GM13977 (cell line): ENCODE results near the gene RPGRIP1L.
A peak's percentile ranks its signal among the peaks of the same experiment; 100 is the strongest.

ENCODE experiments used
- DNase-seq: peaks from one replicate; pipeline ENCODE4 v3.0.0; 2012; ENCODE audit warnings: low spot score
- in situ Hi-C: fragments of 300-500 bp; cut with MboI; formaldehyde crosslinking; loops from one replicate; pipeline ENCODE4 v1.12.0; 2022; ENCODE audit warnings: low sequenced_read_pairs, low pct_unique_long_range_greater_than_20kb, mixed read lengths, inconsistent platforms; ENCODE audit not compliant: unreplicated experiment
- TF ChIP-seq, protein P1 (sequence below): IDR thresholded peaks from 2 replicates; pipeline ENCODE4 v1.5.1; 2012; ENCODE audit warnings: mild to moderate bottlenecking, control low read depth; ENCODE audit not compliant: insufficient read depth; ENCODE audit errors: extremely low read depth, missing control alignments

The RPGRIP1L gene

DNA sequence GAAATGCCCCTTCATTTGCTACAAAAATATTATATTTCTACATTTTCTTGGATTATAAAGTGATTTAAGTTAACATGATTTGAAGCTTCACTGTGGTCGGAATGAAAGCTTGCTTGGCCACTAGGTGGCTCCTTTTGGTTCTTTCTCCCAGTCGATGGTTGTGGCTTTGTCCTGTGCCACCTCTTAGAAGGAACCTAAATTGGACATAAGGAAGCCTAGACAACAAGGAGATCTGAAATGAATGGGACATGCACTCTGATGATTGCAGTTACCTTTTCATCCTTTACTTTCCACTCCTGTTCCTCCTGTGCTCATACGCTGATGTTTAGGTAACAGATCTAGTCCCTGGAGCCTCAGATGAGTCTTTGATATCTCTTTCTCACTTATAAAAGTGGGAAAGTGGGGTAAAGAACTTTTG is 39.5 kb upstream of the RPGRIP1L start:
- TF ChIP-seq, protein P1, sequence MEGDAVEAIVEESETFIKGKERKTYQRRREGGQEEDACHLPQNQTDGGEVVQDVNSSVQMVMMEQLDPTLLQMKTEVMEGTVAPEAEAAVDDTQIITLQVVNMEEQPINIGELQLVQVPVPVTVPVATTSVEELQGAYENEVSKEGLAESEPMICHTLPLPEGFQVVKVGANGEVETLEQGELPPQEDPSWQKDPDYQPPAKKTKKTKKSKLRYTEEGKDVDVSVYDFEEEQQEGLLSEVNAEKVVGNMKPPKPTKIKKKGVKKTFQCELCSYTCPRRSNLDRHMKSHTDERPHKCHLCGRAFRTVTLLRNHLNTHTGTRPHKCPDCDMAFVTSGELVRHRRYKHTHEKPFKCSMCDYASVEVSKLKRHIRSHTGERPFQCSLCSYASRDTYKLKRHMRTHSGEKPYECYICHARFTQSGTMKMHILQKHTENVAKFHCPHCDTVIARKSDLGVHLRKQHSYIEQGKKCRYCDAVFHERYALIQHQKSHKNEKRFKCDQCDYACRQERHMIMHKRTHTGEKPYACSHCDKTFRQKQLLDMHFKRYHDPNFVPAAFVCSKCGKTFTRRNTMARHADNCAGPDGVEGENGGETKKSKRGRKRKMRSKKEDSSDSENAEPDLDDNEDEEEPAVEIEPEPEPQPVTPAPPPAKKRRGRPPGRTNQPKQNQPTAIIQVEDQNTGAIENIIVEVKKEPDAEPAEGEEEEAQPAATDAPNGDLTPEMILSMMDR, result peak; percentile 63
- in situ Hi-C loops, result no loop called here
- no peak for DNase-seq

DNA sequence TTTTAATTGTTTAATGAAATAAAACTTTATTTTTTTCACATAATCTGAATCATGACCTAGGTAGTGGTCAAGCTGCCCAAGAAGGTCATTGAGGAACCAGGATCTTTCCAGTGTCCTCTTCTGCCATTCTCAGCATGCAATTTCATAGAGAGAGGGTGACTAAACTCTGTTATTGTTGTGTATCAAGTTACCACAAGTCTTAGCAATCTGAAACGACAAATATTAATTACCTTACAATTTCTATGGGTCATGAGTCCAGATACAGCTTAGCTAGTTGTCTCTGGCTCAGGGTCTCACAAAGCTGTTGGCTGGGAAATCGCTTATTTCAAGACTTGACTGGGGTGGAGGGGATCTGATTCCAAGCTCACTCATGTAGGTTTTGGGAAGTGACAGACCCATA is 37.9 kb upstream of the RPGRIP1L start:
- in situ Hi-C loops, result no loop called here
- DNase-seq, result no peak
- TF ChIP-seq, protein P1, result no peak

DNA sequence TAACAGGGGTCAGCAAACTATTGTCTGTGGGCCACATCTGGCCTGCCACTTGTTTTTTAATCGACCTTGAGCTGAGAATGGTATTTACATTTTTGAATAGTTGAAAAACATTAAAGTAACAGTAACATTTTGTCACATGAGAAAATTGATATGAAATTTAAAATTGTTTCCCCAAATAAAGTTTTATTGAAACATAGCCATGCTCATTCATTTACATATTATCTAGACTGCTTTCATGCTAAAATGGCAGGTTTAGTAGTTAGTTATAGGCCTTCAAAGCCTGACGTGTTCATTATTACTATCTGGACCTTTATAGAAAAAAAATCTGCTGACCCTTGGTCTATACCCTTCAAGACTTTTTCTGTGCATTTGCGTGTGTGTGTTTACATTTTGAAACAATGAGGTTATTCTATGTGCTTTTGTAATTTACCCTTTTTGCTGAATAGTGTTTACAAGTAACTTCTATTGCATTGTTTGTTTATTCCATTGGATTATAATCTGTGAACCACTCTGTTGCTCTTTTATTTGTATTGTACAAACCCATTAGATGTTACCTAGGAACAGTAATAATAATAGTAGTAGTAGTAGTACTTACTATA is 37.4 kb upstream of the RPGRIP1L start:
- in situ Hi-C loops, result no loop called here
- TF ChIP-seq, protein P1, result no peak
- no peak for DNase-seq

DNA sequence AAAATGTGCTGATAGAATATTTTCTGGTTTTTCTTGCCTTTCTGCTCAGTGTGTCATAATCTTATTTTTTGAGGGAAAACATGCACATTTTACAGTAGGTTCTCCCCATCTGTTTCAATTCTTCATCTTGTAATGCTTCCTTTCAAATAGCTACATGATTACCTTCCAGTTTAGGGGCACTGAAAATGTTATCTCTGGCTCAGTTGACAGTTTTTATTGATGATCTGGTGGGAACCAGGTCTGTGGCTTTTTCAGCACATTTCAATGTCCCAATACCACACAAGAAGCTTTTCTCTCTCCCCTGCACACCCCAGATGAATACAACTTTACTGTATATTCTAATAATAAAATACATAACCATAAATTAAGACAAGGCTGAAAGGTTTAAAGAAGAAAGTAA is 36.8 kb upstream of the RPGRIP1L start:
- DNase-seq, result no peak
- TF ChIP-seq, protein P1, result no peak
- in situ Hi-C loops, result no loop called here

DNA sequence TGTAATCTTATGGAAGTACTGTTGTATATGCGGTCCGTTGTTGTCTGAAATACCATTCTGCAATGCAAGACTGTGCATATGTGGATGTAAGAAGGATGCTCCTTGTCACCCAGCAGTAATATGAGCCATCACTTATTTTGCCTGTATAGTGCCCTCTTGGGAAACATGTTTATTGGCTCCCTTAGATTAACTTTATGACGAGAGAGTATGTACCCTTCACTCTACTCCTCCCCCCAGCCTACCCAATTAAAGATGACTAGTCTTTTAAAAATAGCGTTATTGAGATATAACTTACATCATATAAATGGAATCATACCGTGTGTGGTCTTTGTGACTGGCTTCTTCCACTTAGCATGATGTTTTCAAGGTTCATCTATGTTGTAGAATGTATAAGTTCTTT is 33.9 kb upstream of the RPGRIP1L start:
- in situ Hi-C loops, result no loop called here
- DNase-seq, result no peak
- TF ChIP-seq, protein P1, result no peak

DNA sequence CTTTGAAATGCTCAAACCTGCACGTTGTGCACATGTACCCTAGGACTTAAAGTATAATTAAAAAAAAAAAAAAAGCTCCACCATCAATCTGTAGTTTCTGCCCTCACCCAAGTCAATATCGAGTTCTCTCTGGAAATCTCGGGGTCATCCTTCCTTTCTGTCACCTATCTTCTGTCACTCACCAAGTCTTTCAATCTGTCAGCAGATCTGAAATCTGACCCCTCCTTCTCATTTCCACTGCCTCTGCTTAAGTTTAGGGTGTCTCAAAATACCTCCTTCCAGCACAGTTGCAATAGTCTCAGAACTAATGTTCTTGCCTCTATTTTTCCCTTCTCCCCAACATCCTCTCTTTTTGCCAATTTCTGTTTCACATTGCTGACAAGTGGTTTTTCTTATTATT is 32.6 kb upstream of the RPGRIP1L start:
- DNase-seq, result no peak
- TF ChIP-seq, protein P1, result no peak
- in situ Hi-C loops, result no loop called here
